ENCODE measurements around the gene LRP1.

LRP1 gene

DNA sequence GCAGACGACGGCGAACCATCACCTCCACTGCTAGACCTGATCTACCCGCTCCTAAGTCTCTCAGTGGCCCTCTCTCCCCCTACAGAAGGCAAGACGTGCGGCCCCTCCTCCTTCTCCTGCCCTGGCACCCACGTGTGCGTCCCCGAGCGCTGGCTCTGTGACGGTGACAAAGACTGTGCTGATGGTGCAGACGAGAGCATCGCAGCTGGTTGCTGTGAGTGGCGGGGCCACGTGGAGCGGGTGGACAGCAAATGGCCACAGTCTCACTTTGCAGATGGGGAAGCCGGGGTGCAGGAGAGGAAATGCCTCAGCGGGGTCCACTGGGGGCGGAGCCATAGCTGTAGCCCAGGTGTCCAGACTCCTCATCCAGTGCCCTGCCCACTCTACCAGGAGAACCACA is 66.9 kb downstream of the LRP1 start:
- Histone ChIP-seq H3K4me2 (ENCODE audit: low read length) (no peak overlapping the region), H3K4me3 (ENCODE audit: low read length) (no peak overlapping the region)

DNA sequence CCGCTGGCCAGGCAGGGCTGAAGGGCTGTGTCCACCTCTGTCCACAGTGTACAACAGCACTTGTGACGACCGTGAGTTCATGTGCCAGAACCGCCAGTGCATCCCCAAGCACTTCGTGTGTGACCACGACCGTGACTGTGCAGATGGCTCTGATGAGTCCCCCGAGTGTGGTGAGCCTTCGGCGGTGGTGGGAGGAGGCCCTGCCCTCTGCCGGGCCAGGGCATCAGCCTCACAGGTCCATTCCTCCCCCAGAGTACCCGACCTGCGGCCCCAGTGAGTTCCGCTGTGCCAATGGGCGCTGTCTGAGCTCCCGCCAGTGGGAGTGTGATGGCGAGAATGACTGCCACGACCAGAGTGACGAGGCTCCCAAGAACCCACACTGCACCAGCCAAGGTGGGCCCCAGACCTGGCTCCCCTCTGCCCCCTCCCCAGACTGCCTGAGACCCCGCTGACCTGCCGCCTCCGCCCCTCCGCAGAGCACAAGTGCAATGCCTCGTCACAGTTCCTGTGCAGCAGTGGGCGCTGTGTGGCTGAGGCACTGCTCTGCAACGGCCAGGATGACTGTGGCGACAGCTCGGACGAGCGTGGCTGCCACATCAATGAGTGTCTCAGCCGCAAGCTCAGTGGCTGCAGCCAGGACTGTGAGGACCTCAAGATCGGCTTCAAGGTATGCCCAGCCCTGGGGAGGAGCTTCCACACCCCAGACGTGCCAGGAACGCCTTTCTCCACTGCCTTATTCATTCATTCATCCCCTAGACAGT is 67.5 kb downstream of the LRP1 start:
- peaks cover 98% of the 10 kb centered on the region for H3K36me3 ChIP-seq (ENCODE audit: insufficient read depth, low read length)
- no peak overlapping the region for H3K4me3 ChIP-seq (ENCODE audit: low read length)
- no peak overlapping the region for H3K4me2 ChIP-seq (ENCODE audit: low read length)
- no peak overlapping the region for H3K9ac ChIP-seq (ENCODE audit: low read depth, low read length)
- H3K4me1 ChIP-seq (ENCODE audit: control insufficient read depth, insufficient read depth, low read length): no peaks in the 10 kb centered on the region
- no peaks in the 10 kb centered on the region for H3K9me3 ChIP-seq (replicated peaks; ENCODE audit: low read length)
- H3K27me3 ChIP-seq (ENCODE audit: control insufficient read depth, insufficient read depth, low read length): no peaks in the 10 kb centered on the region

More for the DNA sequence above, 66.9 kb downstream of the LRP1 start:
- no peaks in the 10 kb centered on the region for H3K4me1 ChIP-seq (ENCODE audit: control insufficient read depth, insufficient read depth, low read length)
- no peaks in the 10 kb centered on the region for H3K9me3 ChIP-seq (replicated peaks; ENCODE audit: low read length)
- no peaks in the 10 kb centered on the region for H3K27me3 ChIP-seq (ENCODE audit: control insufficient read depth, insufficient read depth, low read length)
- no peak overlapping the region for H3K9ac ChIP-seq (ENCODE audit: low read depth, low read length)
- peaks cover 99% of the 10 kb centered on the region for H3K36me3 ChIP-seq (ENCODE audit: insufficient read depth, low read length)

DNA sequence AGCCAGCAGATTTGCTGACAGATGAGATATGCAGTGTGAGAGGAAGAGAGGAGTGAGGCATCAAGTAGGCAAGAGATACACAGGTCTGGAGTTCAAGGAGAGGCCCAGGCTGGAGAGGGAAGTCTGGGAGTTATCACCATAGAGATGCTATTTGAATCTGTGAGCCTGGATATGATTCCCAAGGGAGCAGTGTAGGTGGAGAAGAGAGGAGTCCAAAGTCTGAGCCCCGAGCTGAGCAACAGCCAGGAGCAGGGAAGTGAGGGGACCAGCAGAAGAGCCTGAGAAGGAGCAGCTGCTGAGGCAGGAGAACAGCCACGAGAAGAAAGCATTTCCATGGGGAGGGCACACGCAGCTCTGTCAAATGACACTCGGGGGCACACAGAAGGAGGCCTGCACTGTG is 68.2 kb downstream of the LRP1 start:
- H3K9ac ChIP-seq (ENCODE audit: low read depth, low read length): no peak overlapping the region
- no peak overlapping the region for H3K4me2 ChIP-seq (ENCODE audit: low read length)
- peaks cover 98% of the 10 kb centered on the region for H3K36me3 ChIP-seq (ENCODE audit: insufficient read depth, low read length)
- no peaks in the 10 kb centered on the region for H3K27me3 ChIP-seq (ENCODE audit: control insufficient read depth, insufficient read depth, low read length)
- H3K4me3 ChIP-seq (ENCODE audit: low read length): no peak overlapping the region
- no peaks in the 10 kb centered on the region for H3K9me3 ChIP-seq (replicated peaks; ENCODE audit: low read length)
- H3K4me1 ChIP-seq (ENCODE audit: control insufficient read depth, insufficient read depth, low read length): no peaks in the 10 kb centered on the region

DNA sequence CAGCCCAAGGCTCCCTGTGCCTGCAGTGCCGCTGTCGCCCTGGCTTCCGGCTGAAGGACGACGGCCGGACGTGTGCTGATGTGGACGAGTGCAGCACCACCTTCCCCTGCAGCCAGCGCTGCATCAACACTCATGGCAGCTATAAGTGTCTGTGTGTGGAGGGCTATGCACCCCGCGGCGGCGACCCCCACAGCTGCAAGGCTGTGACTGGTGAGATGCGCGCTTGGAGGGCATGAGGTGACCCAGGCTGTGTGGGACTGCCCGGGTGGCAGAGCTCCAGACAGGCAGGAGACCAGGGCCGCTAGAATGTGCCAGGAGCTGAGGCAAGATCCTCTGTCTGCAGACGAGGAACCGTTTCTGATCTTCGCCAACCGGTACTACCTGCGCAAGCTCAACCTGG is 68.7 kb downstream of the LRP1 start:
- no peak overlapping the region for H3K9ac ChIP-seq (ENCODE audit: low read depth, low read length)
- H3K4me2 ChIP-seq (ENCODE audit: low read length): no peak overlapping the region
- H3K9me3 ChIP-seq (replicated peaks; ENCODE audit: low read length): no peaks in the 10 kb centered on the region
- no peaks in the 10 kb centered on the region for H3K4me1 ChIP-seq (ENCODE audit: control insufficient read depth, insufficient read depth, low read length)
- H3K4me3 ChIP-seq (ENCODE audit: low read length): no peak overlapping the region
- H3K27me3 ChIP-seq (ENCODE audit: control insufficient read depth, insufficient read depth, low read length): no peaks in the 10 kb centered on the region
- peaks cover 98% of the 10 kb centered on the region for H3K36me3 ChIP-seq (ENCODE audit: insufficient read depth, low read length)

DNA sequence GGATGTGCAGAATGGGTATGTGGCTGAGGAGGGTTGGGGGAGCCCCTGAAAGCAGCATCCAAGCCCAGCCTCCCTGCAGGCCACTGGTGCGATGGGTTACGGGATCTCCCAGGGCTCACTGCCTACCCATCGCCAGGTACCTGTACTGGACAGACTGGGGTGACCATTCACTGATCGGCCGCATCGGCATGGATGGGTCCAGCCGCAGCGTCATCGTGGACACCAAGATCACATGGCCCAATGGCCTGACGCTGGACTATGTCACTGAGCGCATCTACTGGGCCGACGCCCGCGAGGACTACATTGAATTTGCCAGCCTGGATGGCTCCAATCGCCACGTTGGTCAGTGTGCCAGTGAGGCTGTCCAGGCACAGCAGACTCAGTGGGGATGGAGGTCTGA is 70.0 kb downstream of the LRP1 start:
- Histone ChIP-seq H3K9ac (ENCODE audit: low read depth, low read length) (no peak overlapping the region), H3K4me2 (ENCODE audit: low read length) (no peak overlapping the region), H3K36me3 (ENCODE audit: insufficient read depth, low read length) (peaks cover 97% of the 10 kb centered on the region), H3K4me1 (ENCODE audit: control insufficient read depth, insufficient read depth, low read length) (no peaks in the 10 kb centered on the region), H3K4me3 (ENCODE audit: low read length) (no peak overlapping the region), H3K9me3 (replicated peaks; ENCODE audit: low read length) (no peaks in the 10 kb centered on the region), H3K27me3 (ENCODE audit: control insufficient read depth, insufficient read depth, low read length) (no peaks in the 10 kb centered on the region)

DNA sequence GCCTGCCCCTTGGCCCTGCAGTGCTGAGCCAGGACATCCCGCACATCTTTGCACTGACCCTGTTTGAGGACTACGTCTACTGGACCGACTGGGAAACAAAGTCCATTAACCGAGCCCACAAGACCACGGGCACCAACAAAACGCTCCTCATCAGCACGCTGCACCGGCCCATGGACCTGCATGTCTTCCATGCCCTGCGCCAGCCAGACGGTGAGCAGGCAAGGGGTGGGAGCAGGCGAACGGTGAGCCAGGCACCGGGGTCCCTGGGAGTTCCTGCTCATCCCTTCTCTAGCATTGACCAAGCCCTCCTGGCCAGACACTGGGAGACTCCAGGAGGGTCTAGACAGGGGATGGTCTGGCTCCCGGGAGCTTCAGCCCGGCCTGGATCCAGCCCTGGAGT is 70.9 kb downstream of the LRP1 start:
- H3K27me3 ChIP-seq (ENCODE audit: control insufficient read depth, insufficient read depth, low read length): no peaks in the 10 kb centered on the region
- no peaks in the 10 kb centered on the region for H3K4me1 ChIP-seq (ENCODE audit: control insufficient read depth, insufficient read depth, low read length)
- H3K9me3 ChIP-seq (replicated peaks; ENCODE audit: low read length): no peaks in the 10 kb centered on the region
- no peak overlapping the region for H3K4me3 ChIP-seq (ENCODE audit: low read length)
- H3K4me2 ChIP-seq (ENCODE audit: low read length): no peak overlapping the region
- H3K36me3 ChIP-seq (ENCODE audit: insufficient read depth, low read length): peaks cover 97% of the 10 kb centered on the region
- no peak overlapping the region for H3K9ac ChIP-seq (ENCODE audit: low read depth, low read length)

DNA sequence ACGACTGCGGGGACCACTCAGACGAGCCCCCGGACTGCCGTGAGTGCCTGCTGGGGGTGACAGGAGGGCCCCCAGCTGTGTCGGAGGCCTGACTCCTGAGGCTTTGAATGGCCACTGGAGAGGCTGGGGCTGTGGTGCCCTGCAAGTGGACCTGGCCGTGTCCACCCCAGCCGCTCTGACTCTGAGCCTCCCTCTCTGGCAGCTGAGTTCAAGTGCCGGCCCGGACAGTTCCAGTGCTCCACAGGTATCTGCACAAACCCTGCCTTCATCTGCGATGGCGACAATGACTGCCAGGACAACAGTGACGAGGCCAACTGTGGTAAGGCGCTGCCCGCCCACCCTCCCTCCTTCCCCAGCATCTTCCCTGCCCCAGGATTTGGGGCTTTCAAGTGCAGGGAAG is 72.2 kb downstream of the LRP1 start:
- H3K27me3 ChIP-seq (ENCODE audit: control insufficient read depth, insufficient read depth, low read length): no peaks in the 10 kb centered on the region
- no peaks in the 10 kb centered on the region for H3K9me3 ChIP-seq (replicated peaks; ENCODE audit: low read length)
- H3K4me1 ChIP-seq (ENCODE audit: control insufficient read depth, insufficient read depth, low read length): no peaks in the 10 kb centered on the region
- peaks cover 97% of the 10 kb centered on the region for H3K36me3 ChIP-seq (ENCODE audit: insufficient read depth, low read length)
- no peak overlapping the region for H3K4me3 ChIP-seq (ENCODE audit: low read length)
- no peak overlapping the region for H3K9ac ChIP-seq (ENCODE audit: low read depth, low read length)
- no peak overlapping the region for H3K4me2 ChIP-seq (ENCODE audit: low read length)

DNA sequence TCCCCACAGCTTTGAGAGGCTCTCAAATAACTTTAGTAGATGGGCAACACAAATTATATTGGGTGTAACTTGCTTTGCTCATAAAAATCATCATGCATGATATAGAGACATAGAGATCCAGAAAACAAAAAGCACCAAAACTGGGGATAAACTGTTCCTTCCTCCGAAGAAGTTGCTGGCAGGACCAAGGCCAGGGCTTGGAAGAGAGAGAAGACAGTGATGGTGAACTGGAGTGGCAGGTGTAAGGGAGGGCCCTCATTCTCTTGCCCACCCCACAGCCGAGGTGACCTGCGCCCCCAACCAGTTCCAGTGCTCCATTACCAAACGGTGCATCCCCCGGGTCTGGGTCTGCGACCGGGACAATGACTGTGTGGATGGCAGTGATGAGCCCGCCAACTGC is 72.9 kb downstream of the LRP1 start:
- H3K4me2 ChIP-seq (ENCODE audit: low read length): no peak overlapping the region
- H3K27me3 ChIP-seq (ENCODE audit: control insufficient read depth, insufficient read depth, low read length): no peaks in the 10 kb centered on the region
- no peak overlapping the region for H3K9ac ChIP-seq (ENCODE audit: low read depth, low read length)
- H3K4me1 ChIP-seq (ENCODE audit: control insufficient read depth, insufficient read depth, low read length): no peaks in the 10 kb centered on the region
- H3K4me3 ChIP-seq (ENCODE audit: low read length): no peak overlapping the region
- no peaks in the 10 kb centered on the region for H3K9me3 ChIP-seq (replicated peaks; ENCODE audit: low read length)
- H3K36me3 ChIP-seq (ENCODE audit: insufficient read depth, low read length): peaks cover 97% of the 10 kb centered on the region

DNA sequence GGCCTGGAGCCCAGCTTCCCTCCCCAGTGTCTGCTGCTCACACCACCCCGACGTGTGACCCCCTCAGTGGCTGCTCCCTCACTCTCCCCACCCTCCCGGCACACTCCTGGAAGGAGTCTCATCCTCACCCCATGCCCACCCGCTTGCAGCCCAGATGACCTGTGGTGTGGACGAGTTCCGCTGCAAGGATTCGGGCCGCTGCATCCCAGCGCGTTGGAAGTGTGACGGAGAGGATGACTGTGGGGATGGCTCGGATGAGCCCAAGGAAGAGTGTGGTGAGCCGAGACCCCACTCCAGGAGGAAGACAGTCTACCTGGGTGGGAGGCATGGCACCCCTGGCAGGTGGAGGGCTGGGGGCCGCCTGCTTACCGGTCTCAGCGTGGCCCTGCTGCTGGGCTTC is 73.3 kb downstream of the LRP1 start:
- H3K36me3 ChIP-seq (ENCODE audit: insufficient read depth, low read length): peaks cover 97% of the 10 kb centered on the region

DNA sequence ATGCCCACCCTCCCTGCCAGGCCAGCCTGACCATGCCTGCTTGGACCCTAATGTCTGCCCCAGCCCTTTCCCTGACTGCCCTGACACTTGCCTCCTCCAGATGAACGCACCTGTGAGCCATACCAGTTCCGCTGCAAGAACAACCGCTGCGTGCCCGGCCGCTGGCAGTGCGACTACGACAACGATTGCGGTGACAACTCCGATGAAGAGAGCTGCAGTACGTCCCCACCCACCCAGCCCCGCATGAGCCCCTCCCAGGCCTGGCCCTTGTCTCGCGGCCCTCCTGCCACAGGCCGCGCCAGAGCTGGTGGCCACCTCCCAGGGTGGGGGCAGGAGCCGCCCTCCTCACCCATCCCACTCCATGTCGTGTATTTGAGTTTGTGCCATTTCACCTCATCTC is 74.0 kb downstream of the LRP1 start:
- H3K9me3 ChIP-seq (replicated peaks; ENCODE audit: low read length): no peaks in the 10 kb centered on the region
- H3K4me2 ChIP-seq (ENCODE audit: low read length): no peak overlapping the region
- peaks cover 92% of the 10 kb centered on the region for H3K36me3 ChIP-seq (ENCODE audit: insufficient read depth, low read length)
- H3K9ac ChIP-seq (ENCODE audit: low read depth, low read length): no peak overlapping the region
- H3K4me3 ChIP-seq (ENCODE audit: low read length): no peak overlapping the region
- H3K4me1 ChIP-seq (ENCODE audit: control insufficient read depth, insufficient read depth, low read length): no peaks in the 10 kb centered on the region
- no peaks in the 10 kb centered on the region for H3K27me3 ChIP-seq (ENCODE audit: control insufficient read depth, insufficient read depth, low read length)

More for the DNA sequence above, 73.3 kb downstream of the LRP1 start:
- H3K27me3 ChIP-seq (ENCODE audit: control insufficient read depth, insufficient read depth, low read length): no peaks in the 10 kb centered on the region
- no peak overlapping the region for H3K4me2 ChIP-seq (ENCODE audit: low read length)
- H3K9me3 ChIP-seq (replicated peaks; ENCODE audit: low read length): no peaks in the 10 kb centered on the region
- no peak overlapping the region for H3K9ac ChIP-seq (ENCODE audit: low read depth, low read length)
- H3K4me1 ChIP-seq (ENCODE audit: control insufficient read depth, insufficient read depth, low read length): no peaks in the 10 kb centered on the region
- H3K4me3 ChIP-seq (ENCODE audit: low read length): no peak overlapping the region

DNA sequence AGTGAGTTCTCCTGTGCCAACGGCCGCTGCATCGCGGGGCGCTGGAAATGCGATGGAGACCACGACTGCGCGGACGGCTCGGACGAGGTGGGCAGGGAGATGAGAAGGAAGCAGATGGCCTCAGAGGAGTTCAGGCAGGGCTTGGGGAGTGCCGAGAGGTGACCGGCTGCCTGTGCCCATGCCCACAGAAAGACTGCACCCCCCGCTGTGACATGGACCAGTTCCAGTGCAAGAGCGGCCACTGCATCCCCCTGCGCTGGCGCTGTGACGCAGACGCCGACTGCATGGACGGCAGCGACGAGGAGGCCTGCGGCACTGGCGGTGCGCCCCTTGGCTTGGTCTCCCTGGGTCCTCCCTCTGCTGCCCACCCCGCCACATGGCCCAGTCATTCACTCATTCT is 74.9 kb downstream of the LRP1 start:
- H3K4me2 ChIP-seq (ENCODE audit: low read length): no peak overlapping the region
- no peaks in the 10 kb centered on the region for H3K27me3 ChIP-seq (ENCODE audit: control insufficient read depth, insufficient read depth, low read length)
- H3K9me3 ChIP-seq (replicated peaks; ENCODE audit: low read length): no peaks in the 10 kb centered on the region
- no peak overlapping the region for H3K4me3 ChIP-seq (ENCODE audit: low read length)
- no peak overlapping the region for H3K9ac ChIP-seq (ENCODE audit: low read depth, low read length)
- H3K4me1 ChIP-seq (ENCODE audit: control insufficient read depth, insufficient read depth, low read length): peaks cover under 1% of the 10 kb centered on the region
- peaks cover 92% of the 10 kb centered on the region for H3K36me3 ChIP-seq (ENCODE audit: insufficient read depth, low read length)

DNA sequence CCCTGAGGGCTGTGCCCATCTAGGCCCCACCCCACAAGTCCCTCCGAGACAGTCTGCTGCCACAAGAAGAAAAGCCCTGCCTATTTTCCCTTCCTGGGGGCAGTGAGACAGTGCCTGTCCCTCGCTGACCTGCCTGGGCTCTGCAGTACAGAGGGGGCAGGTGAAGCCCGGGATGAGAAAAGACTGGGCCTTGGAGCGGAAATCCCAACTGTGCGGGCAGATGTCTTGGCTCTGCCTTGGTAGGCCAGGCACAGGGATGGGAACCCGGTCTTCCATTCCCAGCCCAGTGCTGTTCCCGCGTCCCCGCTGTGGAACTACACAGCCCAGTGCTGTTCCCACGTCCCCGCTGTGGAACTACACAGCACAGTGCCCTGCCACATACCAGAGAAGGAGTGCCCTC is 75.5 kb downstream of the LRP1 start:
- Histone ChIP-seq H3K4me2 (ENCODE audit: low read length) (no peak overlapping the region), H3K36me3 (ENCODE audit: insufficient read depth, low read length) (peaks cover 92% of the 10 kb centered on the region), H3K4me1 (ENCODE audit: control insufficient read depth, insufficient read depth, low read length) (peaks cover 6% of the 10 kb centered on the region), H3K9me3 (replicated peaks; ENCODE audit: low read length) (no peaks in the 10 kb centered on the region), H3K9ac (ENCODE audit: low read depth, low read length) (no peak overlapping the region), H3K27me3 (ENCODE audit: control insufficient read depth, insufficient read depth, low read length) (no peaks in the 10 kb centered on the region), H3K4me3 (ENCODE audit: low read length) (no peak overlapping the region)

Data from skeletal muscle satellite cell (primary cell).